Activated naive CD4-positive, alpha-beta T cell treated with anti-CD3 and anti-CD28 coated beads, Interleukin-2, amount 10 ng/mL, durations not matched to agents 7 days and 5 days (primary cell): ENCODE measurements around the gene CACNA1A.
"Not testable (repeated sequence)": the region's sequence is repeated elsewhere in the genome, so short reads cannot be mapped to it uniquely, and the experiment has no call there.

Experiments
- CTCF ChIA-PET: fragments of 350-600 bp; sonication (Branson Sonifier 250); formaldehyde crosslinking; loops from one replicate; lab custom pipeline; 2021; ENCODE audit warnings: antibody characterized with exemption; lab: Charles Lee
- DNase-seq: peaks from one replicate; pipeline ENCODE4 v3.0.0-alpha.2; 2020
- H3K27ac Mint-ChIP-seq: one replicate; pipeline ENCODE4 v1.8.0; 2021; ENCODE audit warnings: mild to moderate bottlenecking, moderate library complexity, mixed read lengths
- H3K27me3 Mint-ChIP-seq: one replicate; pipeline ENCODE4 v1.8.0; 2021; ENCODE audit warnings: mild to moderate bottlenecking, mixed read lengths
- H3K36me3 Mint-ChIP-seq: one replicate; pipeline ENCODE4 v1.8.0; 2021; ENCODE audit warnings: mixed read lengths
- H3K4me1 Mint-ChIP-seq: one replicate; pipeline ENCODE4 v1.8.0; 2021; ENCODE audit warnings: mixed read lengths
- H3K4me3 Mint-ChIP-seq: one replicate; pipeline ENCODE4 v1.8.0; 2021; ENCODE audit warnings: mild to moderate bottlenecking, moderate library complexity, mixed read lengths
- H3K9me3 Mint-ChIP-seq: one replicate; pipeline ENCODE4 v1.8.0; 2021; ENCODE audit warnings: mixed read lengths

The CACNA1A gene

DNA sequence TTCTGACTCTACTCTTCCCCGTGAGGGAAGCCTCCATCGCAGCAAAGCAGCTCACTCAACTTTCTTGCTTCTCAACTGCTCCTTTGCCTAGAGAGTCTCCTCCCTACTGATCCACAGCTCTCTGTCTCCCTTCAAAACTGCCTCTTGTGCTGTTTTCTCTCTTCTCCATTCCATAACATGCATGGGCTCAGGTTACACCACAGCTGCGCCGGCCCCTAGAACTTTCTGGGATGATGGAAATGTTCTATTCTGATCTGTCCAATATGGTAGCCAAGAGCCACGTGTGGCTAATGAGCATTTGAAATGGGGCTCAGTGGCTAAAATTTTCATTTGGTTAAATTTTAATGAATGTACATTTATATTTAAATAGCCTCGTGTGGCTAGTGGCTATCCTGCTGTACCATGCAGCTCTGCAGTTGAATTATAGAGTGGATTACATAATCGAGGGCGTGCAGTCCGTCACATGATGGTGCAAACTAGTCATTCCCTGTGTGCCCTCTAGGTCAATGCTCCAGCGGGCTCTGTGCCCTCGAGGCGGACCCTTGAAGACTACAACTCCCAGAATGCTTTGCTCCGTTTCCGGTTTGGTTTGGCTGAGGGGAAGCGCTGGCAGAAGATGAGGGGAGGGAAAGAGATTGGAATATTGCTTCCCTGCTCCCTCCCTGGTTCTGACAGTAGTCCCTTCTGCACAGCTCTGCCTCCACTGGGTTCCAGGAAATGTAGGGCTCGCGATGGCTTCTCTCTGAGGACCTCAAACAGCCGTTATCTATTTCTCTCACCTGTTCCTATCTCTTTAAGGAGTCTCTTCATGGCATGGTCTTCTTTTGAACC is 109.8 kb downstream of the CACNA1A start:
- Mint-ChIP-seq H3K4me3 (no peak overlapping the region), H3K36me3 (no peaks in the 10 kb centered on the region), H3K9me3 (peaks cover 5% of the 10 kb centered on the region), H3K4me1 (no peaks in the 10 kb centered on the region), H3K27me3 (peaks cover 9% of the 10 kb centered on the region), H3K27ac (no peak overlapping the region)
- CTCF ChIA-PET: no interaction called here
- DNase-seq: no peak

DNA sequence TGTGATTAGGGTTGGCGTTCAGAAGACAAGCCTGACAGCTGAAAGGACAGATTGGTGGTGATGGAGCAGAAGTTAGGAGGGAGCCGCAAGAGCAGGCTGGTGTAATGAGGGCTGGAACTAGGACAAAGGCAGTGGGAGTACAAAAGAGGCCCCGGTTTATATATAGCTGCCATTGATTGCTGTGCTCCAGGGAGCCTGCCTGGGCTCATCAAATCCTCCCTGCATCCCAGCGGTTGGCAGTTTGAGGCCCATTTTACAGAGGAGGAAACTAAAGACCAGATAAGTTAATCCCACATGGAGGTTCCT is 123.7 kb downstream of the CACNA1A start:
- Mint-ChIP-seq H3K9me3 (no peaks in the 10 kb centered on the region), H3K4me1 (no peaks in the 10 kb centered on the region), H3K27me3 (no peaks in the 10 kb centered on the region), H3K27ac (no peak overlapping the region), H3K36me3 (no peaks in the 10 kb centered on the region), H3K4me3 (no peak overlapping the region)
- CTCF ChIA-PET: no interaction called here
- no peak for DNase-seq

DNA sequence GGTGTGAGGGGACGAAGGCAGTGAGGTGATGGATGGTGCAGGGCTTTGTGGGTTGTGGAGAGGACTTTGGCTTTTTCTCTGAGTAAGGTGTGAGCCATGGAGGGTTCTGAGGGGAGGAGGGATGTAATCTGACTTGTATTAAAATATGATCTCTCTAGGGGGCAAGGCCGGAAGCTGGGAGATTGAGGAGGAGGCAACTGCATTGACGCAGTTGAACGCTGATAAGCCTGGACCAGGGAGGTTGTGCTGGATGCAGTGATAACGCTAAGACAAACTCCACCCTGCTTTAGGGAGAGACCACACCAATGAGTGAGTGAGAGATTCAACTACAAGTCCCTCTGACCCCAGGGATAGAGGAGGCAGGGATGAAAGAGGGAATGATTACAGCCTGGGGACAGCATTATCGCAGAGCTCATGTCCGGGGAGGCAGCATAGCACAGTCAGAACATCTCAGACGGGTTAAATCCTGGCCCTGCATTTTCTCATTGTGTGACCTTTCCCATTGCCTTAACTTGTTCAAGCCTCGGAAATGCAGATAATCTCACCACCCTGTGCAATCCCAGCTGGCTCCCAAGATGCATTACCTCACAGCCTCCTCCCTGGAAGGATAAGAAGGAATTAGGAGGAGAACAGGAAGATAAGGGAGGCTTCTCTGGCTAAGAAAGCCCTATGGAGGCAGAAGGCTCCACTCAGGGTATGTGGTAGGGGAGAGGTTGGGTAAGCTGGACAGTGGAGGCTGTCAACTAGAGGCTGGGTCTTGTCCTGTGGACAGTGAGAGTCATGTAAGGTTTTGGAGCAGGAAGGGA is 124.2 kb downstream of the CACNA1A start:
- H3K9me3 Mint-ChIP-seq: no peaks in the 10 kb centered on the region
- H3K36me3 Mint-ChIP-seq: no peaks in the 10 kb centered on the region
- CTCF ChIA-PET: no interaction called here

DNA sequence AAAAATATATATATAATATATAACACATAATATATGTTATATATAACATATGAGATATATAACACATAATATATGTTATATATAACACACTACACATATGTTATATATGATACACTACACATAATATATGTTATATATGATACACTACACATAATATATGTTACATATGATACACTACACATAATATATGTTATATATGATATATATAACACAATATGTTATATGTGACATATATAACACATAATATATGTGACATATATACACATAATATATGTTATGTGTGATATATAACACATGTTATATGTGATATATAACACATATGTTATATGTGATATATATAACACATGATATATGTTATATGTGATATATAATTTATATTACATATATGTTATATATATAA is 129.7 kb downstream of the CACNA1A start:
- DNase-seq: no peak
- Mint-ChIP-seq H3K27ac (no peak overlapping the region), H3K4me1 (no peaks in the 10 kb centered on the region), H3K4me3 (no peak overlapping the region), H3K27me3 (peaks cover 4% of the 10 kb centered on the region), H3K36me3 (no peaks in the 10 kb centered on the region), H3K9me3 (no peaks in the 10 kb centered on the region)
- CTCF ChIA-PET: no interaction called here

More for the DNA sequence above, 124.2 kb downstream of the CACNA1A start:
- no peak for DNase-seq
- H3K27ac Mint-ChIP-seq: no peak overlapping the region
- H3K4me3 Mint-ChIP-seq: no peak overlapping the region
- no peaks in the 10 kb centered on the region for H3K4me1 Mint-ChIP-seq
- H3K27me3 Mint-ChIP-seq: no peaks in the 10 kb centered on the region

DNA sequence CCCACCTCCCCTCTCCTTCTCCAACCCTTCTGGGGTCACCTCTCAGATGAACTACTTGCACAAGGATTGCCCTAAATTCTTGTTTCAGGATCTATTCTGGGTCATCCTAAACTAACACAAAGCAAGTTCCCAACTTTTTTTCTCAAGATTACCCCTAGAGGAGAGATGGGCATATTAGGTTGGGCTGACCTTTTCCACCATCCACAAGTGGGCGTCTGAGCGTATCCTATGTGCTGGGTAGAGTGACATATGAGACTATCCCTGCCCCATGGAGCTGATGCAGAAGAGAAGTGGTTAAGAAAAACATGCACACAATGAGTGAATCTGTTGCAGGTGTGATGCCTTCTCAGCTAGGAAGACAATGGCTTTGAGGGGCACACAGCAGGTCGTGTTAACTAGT is 132.7 kb downstream of the CACNA1A start:
- Mint-ChIP-seq H3K9me3 (no peaks in the 10 kb centered on the region), H3K27ac (no peak overlapping the region), H3K27me3 (peaks cover 4% of the 10 kb centered on the region), H3K4me1 (no peaks in the 10 kb centered on the region), H3K36me3 (no peaks in the 10 kb centered on the region), H3K4me3 (no peak overlapping the region)
- no peak for DNase-seq
- CTCF ChIA-PET: no interaction called here

DNA sequence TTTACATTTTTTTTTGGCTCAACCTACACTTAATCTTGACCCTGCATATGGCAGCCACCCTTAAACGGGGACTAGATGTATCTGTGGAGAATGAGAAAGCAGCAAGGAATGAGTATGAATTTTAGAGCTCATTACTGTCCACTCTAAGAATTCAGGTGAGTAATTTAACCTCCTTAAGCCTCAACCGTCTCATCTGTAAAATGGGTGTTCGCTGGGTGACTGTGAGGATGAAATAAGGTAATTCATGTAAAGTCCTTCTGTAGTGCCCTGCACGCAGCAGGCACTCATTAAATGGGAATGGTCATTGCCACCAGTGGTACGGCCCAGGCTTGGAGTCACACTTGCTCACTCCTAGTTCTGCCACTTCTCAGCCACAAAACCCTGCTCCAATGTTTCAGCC is 135.3 kb downstream of the CACNA1A start:
- H3K4me1 Mint-ChIP-seq: no peaks in the 10 kb centered on the region
- H3K36me3 Mint-ChIP-seq: no peaks in the 10 kb centered on the region
- CTCF ChIA-PET: no interaction called here
- no peaks in the 10 kb centered on the region for H3K9me3 Mint-ChIP-seq
- peaks cover 4% of the 10 kb centered on the region for H3K27me3 Mint-ChIP-seq
- H3K4me3 Mint-ChIP-seq: no peak overlapping the region
- no peak overlapping the region for H3K27ac Mint-ChIP-seq
- DNase-seq: no peak

DNA sequence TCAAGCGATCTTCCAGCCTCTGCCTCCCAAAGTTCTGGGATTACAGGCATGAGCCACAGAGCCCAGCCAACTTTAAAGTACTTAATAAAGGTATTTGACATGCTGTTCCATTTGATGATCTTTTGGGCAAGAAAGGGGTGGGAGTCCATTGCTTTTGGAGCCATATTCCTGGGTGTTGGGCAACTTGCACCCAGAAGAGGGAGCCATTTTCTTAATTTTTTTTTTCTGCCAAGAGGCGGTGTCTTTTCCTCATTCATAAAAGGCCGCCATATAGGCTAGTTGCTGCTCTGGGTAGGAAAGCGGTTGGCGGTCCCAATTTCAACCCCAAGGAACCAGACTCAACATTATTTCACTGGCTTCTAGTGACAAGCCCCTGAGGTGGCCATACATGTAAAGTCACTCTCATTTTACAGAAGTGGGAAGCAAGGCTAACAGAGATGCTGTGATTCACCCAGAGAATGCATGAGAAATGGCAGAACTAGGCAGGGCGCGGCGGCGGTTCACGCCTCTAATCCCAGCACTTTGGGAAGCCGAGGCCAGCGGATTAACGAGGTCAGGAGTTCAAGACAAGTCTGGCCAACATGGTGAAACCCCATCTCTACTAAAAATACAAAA is 139.6 kb downstream of the CACNA1A start:
- Mint-ChIP-seq H3K27ac (no peak overlapping the region), H3K4me3 (no peak overlapping the region), H3K9me3 (no peaks in the 10 kb centered on the region), H3K27me3 (peaks cover 11% of the 10 kb centered on the region), H3K4me1 (no peaks in the 10 kb centered on the region), H3K36me3 (no peaks in the 10 kb centered on the region)
- DNase-seq: no peak
- CTCF ChIA-PET: no interaction called here

DNA sequence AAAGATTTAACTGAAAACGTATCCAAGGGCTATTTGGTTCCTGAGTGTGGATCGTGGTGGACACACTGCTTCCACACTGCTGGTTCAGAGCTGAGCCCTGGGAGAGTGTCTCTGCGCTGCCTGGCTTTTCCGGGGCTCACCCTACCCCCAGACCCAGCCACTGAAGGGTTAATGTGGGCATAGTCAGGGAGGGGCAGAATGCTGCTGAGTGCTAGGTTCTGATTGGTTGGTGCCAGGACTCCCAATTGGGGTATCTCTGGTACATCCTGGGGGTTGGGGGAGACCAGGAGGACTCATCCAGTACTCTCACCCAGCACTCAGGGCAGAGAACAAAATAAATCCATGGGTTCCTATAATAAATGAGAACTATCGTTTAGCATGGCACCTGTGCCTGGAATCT is 142.3 kb downstream of the CACNA1A start:
- DNase-seq: no peak
- Mint-ChIP-seq H3K4me3 (no peak overlapping the region), H3K27me3 (peaks cover 15% of the 10 kb centered on the region), H3K9me3 (peaks cover 4% of the 10 kb centered on the region), H3K4me1 (no peaks in the 10 kb centered on the region), H3K36me3 (no peaks in the 10 kb centered on the region), H3K27ac (no peak overlapping the region)
- CTCF ChIA-PET: no interaction called here

DNA sequence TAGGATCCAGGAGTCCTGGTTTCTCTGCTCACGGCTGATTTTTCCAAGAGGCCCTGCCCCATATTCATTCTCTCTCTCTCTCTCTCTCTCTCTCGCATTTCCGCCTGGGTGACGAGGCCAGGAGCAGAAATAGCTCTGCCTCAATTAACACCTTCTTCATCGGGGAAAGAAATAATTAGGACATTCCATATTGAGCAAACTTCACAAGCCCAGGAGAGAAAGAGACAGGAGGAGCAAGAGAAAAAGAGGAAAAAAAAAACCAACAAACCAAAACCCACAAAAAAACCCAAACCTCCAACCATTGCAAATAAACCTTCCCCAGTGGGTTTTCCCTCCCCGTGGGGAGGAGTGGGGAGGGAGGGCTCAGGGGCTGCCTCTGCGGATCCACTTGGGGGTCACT is 143.0 kb downstream of the CACNA1A start:
- H3K27ac Mint-ChIP-seq: no peak overlapping the region
- H3K4me1 Mint-ChIP-seq: no peaks in the 10 kb centered on the region
- no peak for DNase-seq
- H3K9me3 Mint-ChIP-seq: peaks cover 4% of the 10 kb centered on the region
- peaks cover 15% of the 10 kb centered on the region for H3K27me3 Mint-ChIP-seq
- no peak overlapping the region for H3K4me3 Mint-ChIP-seq
- CTCF ChIA-PET: interaction anchor here (0.6 kb wide), 1 partner anchor 120 kb away, joined by 4 read pairs; no protein-coding TSS in a partner anchor
- no peaks in the 10 kb centered on the region for H3K36me3 Mint-ChIP-seq

DNA sequence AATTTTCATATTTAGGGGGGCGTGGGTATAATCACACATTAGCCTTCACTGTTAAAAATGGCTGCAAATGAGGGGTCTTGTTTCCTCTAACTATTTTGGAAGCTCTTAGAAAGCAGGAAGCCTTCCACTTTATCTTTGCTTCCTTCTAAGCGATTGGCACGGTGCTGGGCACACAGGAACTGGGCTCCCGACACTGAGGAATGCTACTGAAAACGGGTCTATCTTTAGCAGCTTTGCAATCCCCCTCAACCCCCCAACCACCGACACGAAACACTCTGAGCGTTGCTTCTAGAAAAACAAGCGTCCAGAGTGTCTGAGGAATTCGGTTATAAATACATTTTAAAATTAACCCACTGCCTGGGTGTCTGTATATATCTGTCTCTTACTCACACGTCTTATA is 143.6 kb downstream of the CACNA1A start:
- H3K4me1 Mint-ChIP-seq: no peaks in the 10 kb centered on the region
- H3K36me3 Mint-ChIP-seq: no peaks in the 10 kb centered on the region
- H3K27me3 Mint-ChIP-seq: peaks cover 15% of the 10 kb centered on the region
- H3K9me3 Mint-ChIP-seq: peaks cover 4% of the 10 kb centered on the region
- no peak overlapping the region for H3K27ac Mint-ChIP-seq
- no peak for DNase-seq
- no peak overlapping the region for H3K4me3 Mint-ChIP-seq
- CTCF ChIA-PET: interaction anchor here (0.6 kb wide), 1 partner anchor 120 kb away, joined by 4 read pairs; no protein-coding TSS in a partner anchor

DNA sequence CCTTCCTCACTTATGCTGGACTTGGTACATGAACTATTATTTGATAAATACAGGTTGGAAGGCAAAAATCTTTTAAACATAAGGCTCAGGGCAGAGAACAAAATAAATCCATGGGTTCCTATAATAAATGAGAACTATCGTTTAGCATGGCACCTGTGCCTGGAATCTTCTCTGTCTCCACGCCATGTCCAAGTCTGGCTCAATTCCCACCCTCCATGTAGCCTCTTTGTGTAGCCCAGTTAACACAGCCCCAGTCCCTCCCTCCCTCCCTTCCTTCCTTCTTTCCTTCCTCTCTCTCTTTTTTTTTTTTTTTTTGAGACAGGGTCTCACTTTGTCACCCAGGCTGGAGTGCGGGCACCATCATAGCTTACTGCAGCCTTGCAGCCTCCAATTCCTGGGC is 144.6 kb downstream of the CACNA1A start:
- H3K4me1 Mint-ChIP-seq, H3K9me3 Mint-ChIP-seq, H3K27ac Mint-ChIP-seq, H3K36me3 Mint-ChIP-seq, DNase-seq, CTCF ChIA-PET, H3K4me3 Mint-ChIP-seq: not testable (repeated sequence)
- peaks cover 15% of the 10 kb centered on the region for H3K27me3 Mint-ChIP-seq

DNA sequence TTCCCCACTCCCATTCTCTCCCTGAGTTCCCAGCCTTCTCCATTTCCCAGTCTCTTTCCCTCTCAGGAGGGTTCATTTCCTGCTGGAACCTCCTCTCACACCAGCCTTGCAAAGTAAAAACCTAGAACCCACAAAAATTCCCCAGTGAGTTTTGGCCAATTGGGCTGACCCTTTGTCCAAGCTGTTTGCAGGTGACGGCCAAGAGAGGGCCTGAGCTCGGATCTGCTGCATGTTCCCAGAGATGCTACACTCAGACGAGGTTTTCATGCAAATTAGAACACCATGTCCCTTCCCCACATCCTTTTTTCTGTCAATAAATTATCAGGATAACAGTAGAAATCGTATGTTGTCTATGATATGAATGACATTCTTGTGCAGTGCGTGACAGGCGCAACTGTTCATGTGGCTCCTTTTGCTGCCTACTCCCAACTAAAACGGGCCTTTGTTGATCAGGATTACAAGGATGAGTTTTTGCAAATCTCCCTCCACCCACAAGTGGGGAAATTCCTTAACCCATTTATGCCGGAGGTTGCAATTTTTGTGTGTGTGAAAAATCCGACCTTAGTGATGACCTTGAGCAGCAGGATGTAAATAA is 149.5 kb downstream of the CACNA1A start:
- CTCF ChIA-PET: no interaction called here
- H3K36me3 Mint-ChIP-seq: no peaks in the 10 kb centered on the region
- no peak for DNase-seq
- H3K27me3 Mint-ChIP-seq: peaks cover 5% of the 10 kb centered on the region
- no peak overlapping the region for H3K4me3 Mint-ChIP-seq
- peaks cover 4% of the 10 kb centered on the region for H3K9me3 Mint-ChIP-seq
- no peaks in the 10 kb centered on the region for H3K4me1 Mint-ChIP-seq
- no peak overlapping the region for H3K27ac Mint-ChIP-seq

DNA sequence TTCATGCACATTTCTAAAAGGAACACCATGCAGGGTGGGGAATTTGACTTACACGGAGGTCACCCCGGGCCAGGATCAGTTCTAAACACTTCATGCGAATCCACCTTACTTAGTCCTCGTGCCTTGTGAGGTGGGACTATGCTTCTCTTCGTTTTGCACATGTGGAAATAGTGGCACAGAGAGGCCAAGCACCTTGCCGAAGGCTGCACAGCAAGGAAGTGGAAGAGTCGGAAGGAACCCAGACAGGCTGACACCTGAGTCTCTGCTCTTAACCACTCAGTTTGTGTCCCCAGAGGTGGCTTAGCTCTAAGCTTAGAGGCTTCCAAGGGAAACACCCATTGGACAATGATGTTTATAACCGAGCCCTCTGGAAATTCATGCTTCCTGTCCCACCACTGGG is 150.1 kb downstream of the CACNA1A start:
- no peaks in the 10 kb centered on the region for H3K27me3 Mint-ChIP-seq
- no peak overlapping the region for H3K27ac Mint-ChIP-seq
- CTCF ChIA-PET: no interaction called here
- no peak for DNase-seq
- no peaks in the 10 kb centered on the region for H3K4me1 Mint-ChIP-seq
- H3K9me3 Mint-ChIP-seq: peaks cover 4% of the 10 kb centered on the region
- H3K36me3 Mint-ChIP-seq: no peaks in the 10 kb centered on the region
- no peak overlapping the region for H3K4me3 Mint-ChIP-seq

DNA sequence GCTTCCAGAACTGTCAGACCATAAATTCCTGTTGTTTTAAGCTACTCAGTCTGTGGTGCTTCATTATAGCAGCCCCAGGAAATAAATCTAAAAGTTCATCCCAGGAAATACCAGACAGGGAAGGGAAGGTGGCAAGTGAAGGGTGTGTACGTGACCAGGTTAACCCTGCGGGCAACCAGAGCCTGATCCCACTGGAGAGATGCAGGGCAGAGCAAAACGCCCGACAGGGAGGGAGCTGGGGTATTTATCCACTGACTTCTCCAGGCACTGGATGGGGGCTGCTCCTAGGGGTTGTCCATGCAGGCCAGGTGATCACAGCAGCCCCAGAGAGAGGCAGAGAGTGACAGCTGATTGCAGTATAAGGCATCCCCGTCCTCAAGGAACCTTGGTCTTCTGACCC is 150.9 kb downstream of the CACNA1A start:
- Mint-ChIP-seq H3K4me1 (no peaks in the 10 kb centered on the region), H3K4me3 (no peak overlapping the region), H3K27me3 (no peaks in the 10 kb centered on the region), H3K9me3 (peaks cover 6% of the 10 kb centered on the region), H3K36me3 (no peaks in the 10 kb centered on the region), H3K27ac (no peak overlapping the region)
- no peak for DNase-seq
- CTCF ChIA-PET: no interaction called here
